GM19452 (cell line): ENCODE data around the gene ZBTB16.

ENCODE experiments used
- ATAC-seq: cut with Tn5 transposase; IDR thresholded peaks from one replicate; pipeline ENCODE4 v1.9.1; 2021; ENCODE audit not compliant: unreplicated experiment

The ZBTB16 gene

GRCh38 chr11:114255289-114255688 is 195.8 kb downstream of the ZBTB16 start:
- no peak for ATAC-seq

- ATAC-seq: no peak
These were observed 196.9 kb downstream of the ZBTB16 start for GRCh38 chr11:114256176-114256966.

GRCh38 chr11:114256967-114257286 is 197.4 kb downstream of the ZBTB16 start:
- no peak for ATAC-seq

- ATAC-seq: no peak
These were observed 198.4 kb downstream of the ZBTB16 start for GRCh38 chr11:114257621-114258558.

- ATAC-seq: no peak
These were observed 199.2 kb downstream of the ZBTB16 start for GRCh38 chr11:114258696-114259095.

GRCh38 chr11:114259124-114259526 is 199.6 kb downstream of the ZBTB16 start:
- no peak for ATAC-seq

GRCh38 chr11:114259551-114259983 is 200.1 kb downstream of the ZBTB16 start:
- ATAC-seq: no peak

GRCh38 chr11:114260077-114260476 is 200.6 kb downstream of the ZBTB16 start:
- ATAC-seq: no peak

- ATAC-seq: no peak
These were observed 201.0 kb downstream of the ZBTB16 start for GRCh38 chr11:114260483-114260882.

GRCh38 chr11:114261791-114262190 is 202.3 kb downstream of the ZBTB16 start:
- no peak for ATAC-seq

GRCh38 chr11:114262681-114263512 is 203.4 kb downstream of the ZBTB16 start:
- ATAC-seq: no peak

- no peak for ATAC-seq
These were observed 204.1 kb downstream of the ZBTB16 start for GRCh38 chr11:114263513-114264170.

- ATAC-seq: no peak
These were observed 204.9 kb downstream of the ZBTB16 start for GRCh38 chr11:114264381-114264780.

- no peak for ATAC-seq
These were observed 205.8 kb downstream of the ZBTB16 start for GRCh38 chr11:114265122-114265878.

- no peak for ATAC-seq
These were observed 210.0 kb downstream of the ZBTB16 start for GRCh38 chr11:114269498-114269897.

GRCh38 chr11:114270531-114271270 is 211.2 kb downstream of the ZBTB16 start:
- no peak for ATAC-seq

- ATAC-seq: no peak
These were observed 211.8 kb downstream of the ZBTB16 start for GRCh38 chr11:114271316-114271715.

GRCh38 chr11:114272311-114272710 is 212.8 kb downstream of the ZBTB16 start:
- no peak for ATAC-seq

- ATAC-seq: no peak
These were observed 213.6 kb downstream of the ZBTB16 start for GRCh38 chr11:114273071-114273470.
